Naive thymus-derived CD4-positive, alpha-beta T cell (primary cell): ENCODE results near the gene ZNF532. TPM values are rescaled to one million over a fixed set of nuclear protein-coding genes. Genes with fewer than 3 reads are reported as not detected.

Source experiments
- ATAC-seq: fragments of 150-1000 bp; cut with Tn5 transposase; 2 replicates; pipeline ENCODE4 v1.10.0; 2021; ENCODE audit warnings: mild to moderate bottlenecking, moderate library complexity
- CTCF ChIA-PET: fragments of 350-600 bp; sonication (Branson Sonifier 250); formaldehyde crosslinking; loops from one replicate; lab custom pipeline; 2021; ENCODE audit warnings: antibody characterized with exemption; lab: Charles Lee
- POLR2A ChIA-PET: fragments of 350-600 bp; sonication (Branson Sonifier 250); formaldehyde crosslinking; loops from one replicate; lab custom pipeline; 2021; ENCODE audit warnings: antibody characterized with exemption, inconsistent platforms; lab: Charles Lee
- DNase-seq, 9 donors: peaks; one replicate each; pipeline versions ENCODE4 v3.0.0 to v3.0.0-alpha.2; 2020 to 2022; ENCODE audit warnings: mixed read lengths in 1 of 9
- H3K27ac ChIP-seq: one replicate; pipeline ENCODE4 v1.7.0; 2013; ENCODE audit warnings: mild to moderate bottlenecking, low read depth, low read length, moderate library complexity
- H3K27me3 ChIP-seq, 2 donors: one replicate each; pipeline ENCODE4 v1.7.0; 2013; ENCODE audit warnings: low read length in 2 of 2, mild to moderate bottlenecking in 2 of 2, moderate library complexity in 2 of 2; ENCODE audit not compliant: control insufficient read depth in 2 of 2, insufficient read depth in 2 of 2
- H3K36me3 ChIP-seq, 3 experiments: 1 replicate in 2 of 3; 2 replicates in 1 of 3; pipeline ENCODE4 v1.7.0; 2013; ENCODE audit warnings: low read length in 3 of 3, mild to moderate bottlenecking in 3 of 3, moderate library complexity in 1 of 3; ENCODE audit not compliant: insufficient read depth in 3 of 3, control insufficient read depth in 2 of 3
- H3K4me1 ChIP-seq, 2 donors: one replicate each; pipeline ENCODE4 v1.7.0; 2013; ENCODE audit warnings: low read length in 2 of 2, mild to moderate bottlenecking in 2 of 2, moderate library complexity in 1 of 2; ENCODE audit not compliant: control insufficient read depth in 2 of 2, insufficient read depth in 2 of 2
- H3K4me3 ChIP-seq: 2 replicates; pipeline ENCODE4 v1.7.0; 2013; ENCODE audit warnings: mild to moderate bottlenecking, low read length
- H3K9me3 ChIP-seq, 3 experiments: 1 replicate in 2 of 3; 2 replicates in 1 of 3; pipeline ENCODE4 v1.7.0; 2013; ENCODE audit warnings: low read length in 3 of 3; ENCODE audit not compliant: control insufficient read depth in 2 of 3
- H3K27ac Mint-ChIP-seq, 9 donors: one replicate each; pipeline ENCODE4 v1.8.0; 2020 to 2022; ENCODE audit warnings: mixed read lengths in 9 of 9, mild to moderate bottlenecking in 8 of 9, moderate library complexity in 5 of 9, inconsistent platforms in 2 of 9
- H3K27me3 Mint-ChIP-seq, 5 donors: one replicate each; pipeline ENCODE4 v1.8.0; 2021 to 2022; ENCODE audit warnings: mixed read lengths in 5 of 5, mild to moderate bottlenecking in 1 of 5
- H3K36me3 Mint-ChIP-seq, 5 donors: one replicate each; pipeline ENCODE4 v1.8.0; 2020 to 2022; ENCODE audit warnings: mixed read lengths in 5 of 5, mild to moderate bottlenecking in 3 of 5, inconsistent platforms in 1 of 5
- H3K4me1 Mint-ChIP-seq, 7 donors: one replicate each; pipeline ENCODE4 v1.8.0; 2020 to 2022; ENCODE audit warnings: mixed read lengths in 7 of 7, mild to moderate bottlenecking in 3 of 7, inconsistent platforms in 1 of 7
- H3K4me3 Mint-ChIP-seq, 10 donors: one replicate each; pipeline ENCODE4 v1.8.0; 2020 to 2022; ENCODE audit warnings: mild to moderate bottlenecking in 10 of 10, mixed read lengths in 10 of 10, moderate library complexity in 6 of 10, inconsistent platforms in 2 of 10
- H3K9me3 Mint-ChIP-seq, 11 donors: one replicate each; pipeline ENCODE4 v1.8.0; 2020 to 2022; ENCODE audit warnings: mixed read lengths in 11 of 11, mild to moderate bottlenecking in 4 of 11, inconsistent platforms in 1 of 11, moderate library complexity in 1 of 11
- intact Hi-C, 2 donors: fragments of 100-400 bp; cut with micrococcal nuclease; formaldehyde crosslinking; loops; one replicate each; pipeline ENCODE4 v1.15.1; 2023
- polyA plus RNA-seq, 2 donors: library from polyadenylated mRNA; unstranded; fragments of 300-500 nt; fragmentation: Illumina TruSeq; gene quantifications; one replicate each; pipeline ENCODE4 v1.2.3, GENCODE V29; 2021
- total RNA-seq, 6 experiments: library from RNA in 5 of 6; stranded (reverse) in 5 of 6; gene quantifications; 1 replicate in 5 of 6; 2 replicates in 1 of 6; pipeline ENCODE4 v1.2.3 and lab custom pipeline; 2021 to 2026

The ZNF532 gene
- total and polyA plus RNA-seq, 7 experiments from 2014 or later: 0.28 to 15.7 (median 13.3) TPM; not detected in 1

- Histone ChIP-seq H3K36me3 (no peaks in the 10 kb centered on the region), H3K27ac (no peak overlapping the region), H3K4me1 (peaks cover 0 to 6% of the 10 kb centered on the region in 2 donors), H3K27me3 (no peaks in the 10 kb centered on the region), H3K4me3 (no peak overlapping the region), H3K9me3 (no peaks in the 10 kb centered on the region)
- H3K9me3 Mint-ChIP-seq: peaks cover 0 to 2% (median 0%) of the 10 kb centered on the region in 11 donors
- intact Hi-C loops: no loop called here
- ATAC-seq (no peak), DNase-seq (no peak)
- H3K36me3 Mint-ChIP-seq: no peaks in the 10 kb centered on the region
- ChIA-PET POLR2A (no interaction called here), CTCF (no interaction called here)
- H3K4me1 Mint-ChIP-seq: peaks cover 0 to 14% (median 9%) of the 10 kb centered on the region in 7 donors
- no peak overlapping the region for H3K27ac Mint-ChIP-seq
- H3K4me3 Mint-ChIP-seq: no peak overlapping the region
- H3K27me3 Mint-ChIP-seq: peaks cover 5 to 30% (median 17%) of the 10 kb centered on the region in 5 donors
Measured at GRCh38 chr18:58886431-58886830, 21.8 kb downstream of the ZNF532 start.

- ATAC-seq (no peak), DNase-seq (no peak)
- H3K4me1 Mint-ChIP-seq: peaks cover 0 to 18% (median 10%) of the 10 kb centered on the region in 7 donors
- no peaks in the 10 kb centered on the region for H3K9me3 ChIP-seq
- intact Hi-C loops: no loop called here
- no peaks in the 10 kb centered on the region for H3K27me3 ChIP-seq
- H3K36me3 ChIP-seq: no peaks in the 10 kb centered on the region
- H3K36me3 Mint-ChIP-seq: no peaks in the 10 kb centered on the region
- H3K9me3 Mint-ChIP-seq: peaks cover 0 to 2% (median 0%) of the 10 kb centered on the region in 11 donors
- H3K27ac Mint-ChIP-seq: no peak overlapping the region
- ChIA-PET CTCF (no interaction called here), POLR2A (no interaction called here)
- no peak overlapping the region for H3K4me3 ChIP-seq
- H3K4me3 Mint-ChIP-seq: no peak overlapping the region
- H3K4me1 ChIP-seq: peaks cover 0 to 6% of the 10 kb centered on the region in 2 donors
- no peak overlapping the region for H3K27ac ChIP-seq
- peaks cover 10 to 28% (median 19%) of the 10 kb centered on the region in 5 donors for H3K27me3 Mint-ChIP-seq
Measured at GRCh38 chr18:58886864-58887612, 22.4 kb downstream of the ZNF532 start.

GRCh38 chr18:58887613-58887963 lies 22.9 kb downstream of the ZNF532 start:
- ChIA-PET POLR2A (no interaction called here), CTCF (no interaction called here)
- Histone ChIP-seq H3K9me3 (no peaks in the 10 kb centered on the region), H3K27ac (no peak overlapping the region), H3K27me3 (no peaks in the 10 kb centered on the region), H3K36me3 (no peaks in the 10 kb centered on the region), H3K4me1 (peaks cover 0 to 6% of the 10 kb centered on the region in 2 donors), H3K4me3 (no peak overlapping the region)
- H3K27ac Mint-ChIP-seq: no peak overlapping the region
- no peaks in the 10 kb centered on the region for H3K36me3 Mint-ChIP-seq
- peaks cover 0 to 18% (median 10%) of the 10 kb centered on the region in 7 donors for H3K4me1 Mint-ChIP-seq
- H3K4me3 Mint-ChIP-seq: no peak overlapping the region
- DNase-seq (no peak), ATAC-seq (peak; percentile 83)
- peaks cover 0 to 2% (median 0%) of the 10 kb centered on the region in 11 donors for H3K9me3 Mint-ChIP-seq
- intact Hi-C loops: no loop called here
- peaks cover 10 to 26% (median 19%) of the 10 kb centered on the region in 5 donors for H3K27me3 Mint-ChIP-seq

- ChIA-PET CTCF (no interaction called here), POLR2A (no interaction called here)
- H3K4me1 ChIP-seq: peaks cover 2 to 6% of the 10 kb centered on the region in 2 donors
- peaks cover 7 to 25% (median 19%) of the 10 kb centered on the region in 7 donors for H3K4me1 Mint-ChIP-seq
- no peaks in the 10 kb centered on the region for H3K27me3 ChIP-seq
- no peaks in the 10 kb centered on the region for H3K9me3 ChIP-seq
- no peaks in the 10 kb centered on the region for H3K36me3 ChIP-seq
- H3K27ac Mint-ChIP-seq: no peak overlapping the region
- H3K27ac ChIP-seq: no peak overlapping the region
- ATAC-seq: no peak
- peaks cover 0 to 5% (median 0%) of the 10 kb centered on the region in 5 donors for H3K36me3 Mint-ChIP-seq
- peaks cover 10 to 19% (median 13%) of the 10 kb centered on the region in 5 donors for H3K27me3 Mint-ChIP-seq
- H3K4me3 ChIP-seq: no peak overlapping the region
- H3K9me3 Mint-ChIP-seq: no peaks in the 10 kb centered on the region
- no peak overlapping the region for H3K4me3 Mint-ChIP-seq
- intact Hi-C loops: no loop called here
- no peak for DNase-seq
Measured at GRCh38 chr18:58891776-58892175, 27.1 kb downstream of the ZNF532 start.

GRCh38 chr18:58892488-58892887 lies 27.8 kb downstream of the ZNF532 start:
- H3K36me3 ChIP-seq: no peaks in the 10 kb centered on the region
- H3K36me3 Mint-ChIP-seq: peaks cover 0 to 5% (median 0%) of the 10 kb centered on the region in 5 donors
- peaks cover 11 to 22% (median 14%) of the 10 kb centered on the region in 7 donors for H3K4me1 Mint-ChIP-seq
- ATAC-seq: no peak
- H3K27ac ChIP-seq: no peak overlapping the region
- H3K27me3 Mint-ChIP-seq: peaks cover 6 to 17% (median 8%) of the 10 kb centered on the region in 5 donors
- no peak overlapping the region for H3K4me3 ChIP-seq
- H3K4me3 Mint-ChIP-seq: no peak overlapping the region
- POLR2A ChIA-PET: no interaction called here
- H3K9me3 Mint-ChIP-seq: no peaks in the 10 kb centered on the region
- CTCF ChIA-PET: no interaction called here
- no peaks in the 10 kb centered on the region for H3K9me3 ChIP-seq
- intact Hi-C loops: no loop called here
- no peak overlapping the region for H3K27ac Mint-ChIP-seq
- H3K4me1 ChIP-seq: peaks cover 3 to 5% of the 10 kb centered on the region in 2 donors
- H3K27me3 ChIP-seq: no peaks in the 10 kb centered on the region
- DNase-seq: no peak

GRCh38 chr18:58893388-58894099 lies 28.9 kb downstream of the ZNF532 start:
- ChIA-PET CTCF (no interaction called here), POLR2A (no interaction called here)
- DNase-seq (no peak), ATAC-seq (no peak)
- Mint-ChIP-seq H3K36me3 (peaks cover 0 to 5% (median 0%) of the 10 kb centered on the region in 5 donors), H3K4me1 (peaks cover 10 to 20% (median 11%) of the 10 kb centered on the region in 7 donors), H3K4me3 (no peak overlapping the region), H3K27ac (no peak overlapping the region), H3K9me3 (no peaks in the 10 kb centered on the region), H3K27me3 (peaks cover 6 to 17% (median 7%) of the 10 kb centered on the region in 5 donors)
- no peaks in the 10 kb centered on the region for H3K9me3 ChIP-seq
- no peaks in the 10 kb centered on the region for H3K36me3 ChIP-seq
- H3K4me3 ChIP-seq: no peak overlapping the region
- intact Hi-C loops: no loop called here
- H3K4me1 ChIP-seq: peaks cover 0 to 3% of the 10 kb centered on the region in 2 donors
- no peaks in the 10 kb centered on the region for H3K27me3 ChIP-seq
- H3K27ac ChIP-seq: no peak overlapping the region
